IMR-90 (cell line): Measurements from ENCODE around the gene DGKH. TPM values are rescaled to one million over a fixed set of nuclear protein-coding genes. Genes with fewer than 3 reads are reported as not detected.

ENCODE experiments used
- ATAC-seq: fragments of 200-7000 bp; cut with Tn5 transposase; 2 replicates; pipeline ENCODE4 v1.9.1; 2020; ENCODE audit warnings: low read depth, mild to moderate bottlenecking, moderate library complexity
- BruUV-seq: library from RNA; stranded (reverse); fragments of 400-500 nt; replicated peaks from 2 replicates; lab custom pipeline; 2021; lab: Mats Ljungman, UMichigan
- CTCF ChIA-PET: fragments of 300-600 bp; formaldehyde crosslinking; extraction: SDS; loops from one replicate; lab custom pipeline; 2021; ENCODE audit warnings: antibody characterized with exemption; lab: Yijun Ruan, JAX
- POLR2A ChIA-PET: fragments of 300-600 bp; sonication (Branson Sonifier 250); formaldehyde crosslinking; loops from one replicate; lab custom pipeline; 2022; ENCODE audit warnings: antibody characterized with exemption; ENCODE audit not compliant: unreplicated experiment; lab: Charles Lee
- DNase-seq: peaks from one replicate; pipeline ENCODE4 v3.0.0; 2013
- H2AFZ ChIP-seq: replicated peaks from 2 replicates; pipeline ENCODE3; 2013; ENCODE audit warnings: low read length, mild to moderate bottlenecking; ENCODE audit not compliant: poor library complexity
- H2AK5ac ChIP-seq: 2 replicates; pipeline ENCODE4 v1.6.1; 2013; ENCODE audit warnings: low read depth, low read length, inconsistent platforms
- H2AK9ac ChIP-seq: replicated peaks from 2 replicates; pipeline ENCODE3; 2013; ENCODE audit warnings: mild to moderate bottlenecking, low read depth, low read length, moderate library complexity; ENCODE audit not compliant: poor library complexity
- H2BK120ac ChIP-seq: 2 replicates; pipeline ENCODE4 v1.6.1; 2013; ENCODE audit warnings: low read depth, low read length, inconsistent platforms
- H2BK15ac ChIP-seq: 3 replicates; pipeline ENCODE4 v1.6.1; 2013; ENCODE audit warnings: low read depth, low read length, inconsistent platforms
- H2BK20ac ChIP-seq: 2 replicates; pipeline ENCODE4 v1.6.1; 2013; ENCODE audit warnings: low read depth, mild to moderate bottlenecking, inconsistent platforms, low read length, moderate library complexity
- H2BK5ac ChIP-seq: 2 replicates; pipeline ENCODE4 v1.6.1; 2013; ENCODE audit warnings: mild to moderate bottlenecking, low read depth, low read length, inconsistent platforms; ENCODE audit not compliant: poor library complexity, severe bottlenecking
- H3K14ac ChIP-seq: replicated peaks from 2 replicates; pipeline ENCODE4 v1.6.1; 2013; ENCODE audit warnings: low read depth, low read length, inconsistent platforms
- H3K18ac ChIP-seq: 2 replicates; pipeline ENCODE4 v1.6.1; 2013; ENCODE audit warnings: low read depth, low read length, control low read depth
- H3K23ac ChIP-seq: 2 replicates; pipeline ENCODE4 v1.6.1; 2013; ENCODE audit warnings: low read depth, low read length, inconsistent platforms
- H3K27ac ChIP-seq: 2 replicates; pipeline ENCODE4 v1.5.1; 2013; ENCODE audit warnings: mild to moderate bottlenecking, control low read depth, low read length; ENCODE audit not compliant: insufficient read depth
- H3K27me3 ChIP-seq: 2 replicates; pipeline ENCODE4 v1.6.1; 2013; ENCODE audit warnings: low read length; ENCODE audit not compliant: control insufficient read depth, insufficient read depth
- H3K36me3 ChIP-seq: 2 replicates; pipeline ENCODE4 v1.6.1; 2013; ENCODE audit warnings: low read length, mixed read lengths; ENCODE audit not compliant: control insufficient read depth, insufficient read depth
- H3K4ac ChIP-seq: 2 replicates; pipeline ENCODE4 v1.6.1; 2013; ENCODE audit warnings: low read depth, low read length, inconsistent platforms
- H3K4me1 ChIP-seq: 2 replicates; pipeline ENCODE4 v1.6.1; 2013; ENCODE audit warnings: low read length, mixed read lengths; ENCODE audit not compliant: control insufficient read depth, insufficient read depth
- H3K4me2 ChIP-seq: 2 replicates; pipeline ENCODE4 v1.6.1; 2013; ENCODE audit warnings: low read depth, mild to moderate bottlenecking, control low read depth, low read length, moderate library complexity
- H3K4me3 ChIP-seq: 2 replicates; pipeline ENCODE4 v1.5.1; 2013; ENCODE audit warnings: low read depth, mild to moderate bottlenecking, control low read depth, low read length, moderate library complexity; ENCODE audit not compliant: insufficient read depth
- H3K56ac ChIP-seq: 2 replicates; pipeline ENCODE4 v1.6.1; 2013; ENCODE audit warnings: low read length, inconsistent platforms; ENCODE audit not compliant: insufficient read depth; ENCODE audit errors: extremely low read depth
- H3K79me1 ChIP-seq, 2 experiments: 2 replicates each; pipeline ENCODE4 v1.6.1; 2013; ENCODE audit warnings: low read length in 2 of 2, inconsistent platforms in 1 of 2, low read depth in 1 of 2
- H3K9ac ChIP-seq: 2 replicates; pipeline ENCODE4 v1.6.1; 2013; ENCODE audit warnings: low read depth, low read length, control low read depth
- H3K9me1 ChIP-seq: 2 replicates; pipeline ENCODE4 v1.6.1; 2013; ENCODE audit warnings: low read length, inconsistent platforms; ENCODE audit not compliant: insufficient read depth
- H3K9me3 ChIP-seq: 2 replicates; pipeline ENCODE4 v1.6.1; 2013; ENCODE audit warnings: low read length; ENCODE audit not compliant: control insufficient read depth, insufficient read depth
- H4K20me1 ChIP-seq: 2 replicates; pipeline ENCODE4 v1.6.1; 2013; ENCODE audit warnings: low read length, inconsistent platforms; ENCODE audit not compliant: insufficient read depth
- H4K5ac ChIP-seq: 2 replicates; pipeline ENCODE4 v1.6.1; 2013; ENCODE audit warnings: mild to moderate bottlenecking, low read depth, low read length, control low read depth
- H4K8ac ChIP-seq, 2 experiments: 2 replicates each; pipeline ENCODE4 v1.6.1; 2013; ENCODE audit warnings: low read depth in 2 of 2, low read length in 2 of 2, control low read depth in 1 of 2, inconsistent platforms in 1 of 2
- H4K91ac ChIP-seq: 2 replicates; pipeline ENCODE4 v1.6.1; 2013; ENCODE audit warnings: low read depth, low read length, inconsistent platforms; ENCODE audit not compliant: insufficient read depth
- BHLHE40 ChIP-seq: fragments of 150-350 bp; IDR thresholded peaks from 2 replicates; pipeline ENCODE4 v1.6.1; 2016; ENCODE audit warnings: mild to moderate bottlenecking, low read depth, low read length
- CEBPB ChIP-seq: IDR thresholded peaks from 2 replicates; pipeline ENCODE4 v1.6.1; 2012; ENCODE audit warnings: low read depth, low read length, improper control_type of control experiment
- CHD1 ChIP-seq: IDR thresholded peaks from 2 replicates; pipeline ENCODE4 v1.6.1; 2012; ENCODE audit warnings: low read depth, low read length, improper control_type of control experiment
- FOS ChIP-seq: fragments of 150-350 bp; IDR thresholded peaks from 2 replicates; pipeline ENCODE4 v1.6.1; 2016; ENCODE audit warnings: low read depth, low read length
- MAZ ChIP-seq: IDR thresholded peaks from 2 replicates; pipeline ENCODE4 v1.6.1; 2012; ENCODE audit warnings: low read depth, mild to moderate bottlenecking, low read length, improper control_type of control experiment, moderate library complexity, borderline replicate concordance
- MXI1 ChIP-seq: IDR thresholded peaks from 2 replicates; pipeline ENCODE4 v1.6.1; 2012; ENCODE audit warnings: low read depth, mild to moderate bottlenecking, low read length, moderate library complexity, borderline replicate concordance
- NFE2L2 ChIP-seq: fragments of 150-350 bp; IDR thresholded peaks from 2 replicates; pipeline ENCODE4 v1.6.1; 2016; ENCODE audit warnings: low read depth, mild to moderate bottlenecking, low read length
- POLR2A ChIP-seq: IDR thresholded peaks from 2 replicates; pipeline ENCODE4 v1.6.1; 2012; ENCODE audit warnings: mild to moderate bottlenecking, low read depth, low read length
- RAD21 ChIP-seq: IDR thresholded peaks from 2 replicates; pipeline ENCODE4 v1.6.1; 2012; ENCODE audit warnings: low read length, improper control_type of control experiment
- RFX5 ChIP-seq: IDR thresholded peaks from 2 replicates; pipeline ENCODE4 v1.8.0; 2012; ENCODE audit warnings: low read depth, mild to moderate bottlenecking, low read length, moderate library complexity
- WGBS, 2 experiments: methylation state at CpG; one replicate each; pipeline versions ENCODE4 v1.1.5 to v1.1.7; 2013; ENCODE audit warnings: missing lambda C conversion rate in 2 of 2; ENCODE audit not compliant: insufficient read length in 1 of 2; ENCODE audit errors: extremely low coverage in 2 of 2; 5-methylcytosine and 5-hydroxymethylcytosine counted together
- dilution Hi-C: fragments of 300-500 bp; cut with HindIII; formaldehyde crosslinking; loops from one replicate; pipeline ENCODE4 v1.14.3; 2018; ENCODE audit warnings: low sequenced_read_pairs; ENCODE audit not compliant: unreplicated experiment
- in situ Hi-C: fragments of 300-500 bp; cut with MboI; formaldehyde crosslinking; loops from 3 replicates; pipeline ENCODE4 v1.14.3; 2019; ENCODE audit warnings: low sequenced_read_pairs, inconsistent platforms, mixed read lengths
- intact Hi-C: fragments of 100-400 bp; cut with micrococcal nuclease; formaldehyde crosslinking; loops from 2 replicates; pipeline ENCODE4 v1.10.0; 2022
- polyA plus RNA-seq, 3 experiments: library from polyadenylated mRNA; depleted of rRNA; stranded (reverse); fragments of >200 nt; gene quantifications; 2 replicates each; pipeline ENCODE4 v1.2.3, GENCODE V29; 2012; ENCODE audit warnings: low replicate concordance in 1 of 3
- total RNA-seq: library from RNA; depleted of rRNA; stranded (reverse); fragments of >200 nt; gene quantifications from 2 replicates; pipeline ENCODE4 v1.2.3, GENCODE V29; 2012
- TF ChIP-seq, protein P1 (sequence below): fragments of 150-350 bp; IDR thresholded peaks from 2 replicates; pipeline ENCODE4 v1.6.1; 2016; ENCODE audit warnings: low read depth, mild to moderate bottlenecking, low read length, moderate library complexity, borderline replicate concordance

The DGKH gene
- total and polyA plus RNA-seq, 2 of the 4 experiments (the other 2 are of a cell fraction), result 2.0 to 13.4 TPM

DNA sequence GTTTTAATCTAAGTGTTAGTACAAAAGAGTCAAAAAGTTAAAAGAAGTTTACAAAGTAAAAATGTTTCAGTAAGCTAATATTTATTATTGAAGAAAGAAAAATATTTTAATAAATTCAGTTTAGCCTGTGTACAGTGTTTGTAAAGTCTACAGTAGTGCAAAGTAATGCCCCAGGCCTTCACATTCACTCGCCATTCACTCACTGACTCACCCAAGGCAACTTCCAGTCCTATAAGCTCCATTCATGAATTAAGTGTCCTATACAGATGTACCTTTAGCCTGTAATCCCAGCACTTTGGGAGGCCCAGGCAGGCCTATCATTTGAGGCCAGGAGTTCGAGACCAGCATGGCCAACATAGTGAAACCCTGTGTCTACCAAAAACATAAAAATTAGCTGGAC lies 199.4 kb downstream of the DGKH start:
- ChIA-PET CTCF (interaction anchor here (0.8 kb wide), 1 partner anchor 579 kb away, joined by 3 read pairs; no protein-coding TSS in a partner anchor), POLR2A (no interaction called here)
- no peak overlapping the region for H2BK5ac ChIP-seq
- ATAC-seq (peak; percentile 57), DNase-seq (peak; percentile 39)
- no peaks in the 10 kb centered on the region for H3K9me1 ChIP-seq
- H2BK120ac ChIP-seq, result no peak overlapping the region
- H3K36me3 ChIP-seq, result no peaks in the 10 kb centered on the region
- TF ChIP-seq CEBPB (no peak), CHD1 (no peak), POLR2A (no peak), RFX5 (no peak), BHLHE40 (no peak), NFE2L2 (no peak), MXI1 (no peak), FOS (no peak), RAD21 (no peak), MAZ (no peak)
- TF ChIP-seq, protein P1, sequence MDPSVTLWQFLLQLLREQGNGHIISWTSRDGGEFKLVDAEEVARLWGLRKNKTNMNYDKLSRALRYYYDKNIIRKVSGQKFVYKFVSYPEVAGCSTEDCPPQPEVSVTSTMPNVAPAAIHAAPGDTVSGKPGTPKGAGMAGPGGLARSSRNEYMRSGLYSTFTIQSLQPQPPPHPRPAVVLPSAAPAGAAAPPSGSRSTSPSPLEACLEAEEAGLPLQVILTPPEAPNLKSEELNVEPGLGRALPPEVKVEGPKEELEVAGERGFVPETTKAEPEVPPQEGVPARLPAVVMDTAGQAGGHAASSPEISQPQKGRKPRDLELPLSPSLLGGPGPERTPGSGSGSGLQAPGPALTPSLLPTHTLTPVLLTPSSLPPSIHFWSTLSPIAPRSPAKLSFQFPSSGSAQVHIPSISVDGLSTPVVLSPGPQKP, result no peak
- no peak overlapping the region for H3K27ac ChIP-seq
- no peak overlapping the region for H4K5ac ChIP-seq
- dilution Hi-C loops, result no loop called here
- no peak overlapping the region for H3K4me3 ChIP-seq
- no peak overlapping the region for H2BK20ac ChIP-seq
- 57% methylated on average over 1 of the region's 2 CpGs; no CpG with 5 or more reads in 1 of the 2 experiments for WGBS, 2 experiments
- H3K27me3 ChIP-seq, result no peaks in the 10 kb centered on the region
- H3K56ac ChIP-seq, result no peak overlapping the region
- H3K79me1 ChIP-seq, result no peaks in the 10 kb centered on the region
- intact Hi-C loops, result no loop called here
- H2AFZ ChIP-seq, result no peak overlapping the region
- H3K9me3 ChIP-seq, result no peaks in the 10 kb centered on the region
- H3K9ac ChIP-seq, result no peak overlapping the region
- H3K18ac ChIP-seq, result no peak overlapping the region
- no peak overlapping the region for H4K91ac ChIP-seq
- no peak overlapping the region for H3K14ac ChIP-seq
- H2AK9ac ChIP-seq, result no peak overlapping the region
- H3K4me1 ChIP-seq, result no peaks in the 10 kb centered on the region
- H2AK5ac ChIP-seq, result no peak overlapping the region
- H3K4ac ChIP-seq, result no peak overlapping the region
- no peaks in the 10 kb centered on the region for H4K20me1 ChIP-seq
- no peak overlapping the region for H3K4me2 ChIP-seq
- H4K8ac ChIP-seq, result no peak overlapping the region
- no peak overlapping the region for H2BK15ac ChIP-seq
- in situ Hi-C loops, result no loop called here
- H3K23ac ChIP-seq, result no peak overlapping the region
- BruUV-seq, result no TSS peak
